Panc1 (cell line): ENCODE data around the gene CPM.

Experiments
- POLR2AphosphoS5 ChIP-seq: IDR thresholded peaks from 2 replicates; pipeline ENCODE4 v1.6.1; 2012; ENCODE audit warnings: mild to moderate bottlenecking, low read depth, low read length, moderate library complexity
- REST ChIP-seq, 2 experiments: IDR thresholded peaks; 2 replicates each; pipeline ENCODE4 v1.6.1; 2011 to 2012; ENCODE audit warnings: low read depth in 2 of 2, control low read depth in 1 of 2, low read length in 1 of 2, mild to moderate bottlenecking in 1 of 2, moderate library complexity in 1 of 2; ENCODE audit not compliant: insufficient read depth in 1 of 2
- SIN3A ChIP-seq: IDR thresholded peaks from 2 replicates; pipeline ENCODE4 v1.6.1; 2012; ENCODE audit warnings: low read depth, mild to moderate bottlenecking, low read length, moderate library complexity, borderline replicate concordance; ENCODE audit not compliant: insufficient read depth
- TCF7L2 ChIP-seq: IDR thresholded peaks from 2 replicates; pipeline ENCODE4 v1.6.1; 2011; ENCODE audit warnings: mild to moderate bottlenecking, low read depth, low read length, inconsistent platforms
- TF ChIP-seq, protein P1 (sequence below): fragments of 450-650 bp; IDR thresholded peaks from 2 replicates; pipeline ENCODE4 v1.5.1; 2017; ENCODE audit warnings: mild to moderate bottlenecking

DNA sequence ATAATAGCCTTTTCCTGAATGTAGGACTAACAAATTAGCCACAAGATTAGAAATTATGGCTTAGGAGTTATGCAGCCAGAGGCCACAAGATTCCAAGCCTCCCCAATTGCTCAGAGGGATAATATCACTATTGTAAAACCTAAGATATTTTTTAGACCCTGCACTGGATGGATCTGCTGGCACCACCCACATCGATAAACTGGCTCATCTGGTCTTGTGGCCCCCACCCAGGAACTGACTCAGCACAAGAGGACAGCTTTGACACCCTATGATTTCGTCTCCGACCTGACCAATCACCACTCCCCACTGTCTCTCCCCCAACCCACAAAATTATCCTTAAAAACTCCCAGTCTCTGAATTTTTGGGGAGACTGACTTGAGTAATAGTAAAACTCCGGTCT, 54.7 kb downstream of the CPM start:
- TF ChIP-seq, protein P1, sequence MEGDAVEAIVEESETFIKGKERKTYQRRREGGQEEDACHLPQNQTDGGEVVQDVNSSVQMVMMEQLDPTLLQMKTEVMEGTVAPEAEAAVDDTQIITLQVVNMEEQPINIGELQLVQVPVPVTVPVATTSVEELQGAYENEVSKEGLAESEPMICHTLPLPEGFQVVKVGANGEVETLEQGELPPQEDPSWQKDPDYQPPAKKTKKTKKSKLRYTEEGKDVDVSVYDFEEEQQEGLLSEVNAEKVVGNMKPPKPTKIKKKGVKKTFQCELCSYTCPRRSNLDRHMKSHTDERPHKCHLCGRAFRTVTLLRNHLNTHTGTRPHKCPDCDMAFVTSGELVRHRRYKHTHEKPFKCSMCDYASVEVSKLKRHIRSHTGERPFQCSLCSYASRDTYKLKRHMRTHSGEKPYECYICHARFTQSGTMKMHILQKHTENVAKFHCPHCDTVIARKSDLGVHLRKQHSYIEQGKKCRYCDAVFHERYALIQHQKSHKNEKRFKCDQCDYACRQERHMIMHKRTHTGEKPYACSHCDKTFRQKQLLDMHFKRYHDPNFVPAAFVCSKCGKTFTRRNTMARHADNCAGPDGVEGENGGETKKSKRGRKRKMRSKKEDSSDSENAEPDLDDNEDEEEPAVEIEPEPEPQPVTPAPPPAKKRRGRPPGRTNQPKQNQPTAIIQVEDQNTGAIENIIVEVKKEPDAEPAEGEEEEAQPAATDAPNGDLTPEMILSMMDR, result no peak
- no peak for TF ChIP-seq TCF7L2
- TF ChIP-seq SIN3A, result no peak
- no peak for TF ChIP-seq REST (IDR thresholded peaks at IDR 0.05; ENCODE audit: insufficient read depth in 1 of 2, low read depth in 2 of 2, low read length in 1 of 2)
- no peak for TF ChIP-seq POLR2AphosphoS5
